CD14-positive monocyte (primary cell): ENCODE results near the gene POLR2F. TPM values are rescaled to one million over a fixed set of nuclear protein-coding genes. Genes with fewer than 3 reads are reported as not detected.

Experiments used
- DNase-seq, 3 donors: peaks; one replicate each; pipeline ENCODE4 v3.0.0-alpha.2; 2011 to 2022
- H2AFZ ChIP-seq: 2 replicates; pipeline ENCODE4 v1.6.0; 2012; ENCODE audit warnings: mild to moderate bottlenecking, low read depth, low read length, inconsistent platforms; ENCODE audit not compliant: insufficient read depth, poor library complexity, severe bottlenecking
- H3K27ac ChIP-seq, 2 donors: 1 replicate in 1 of 2; 2 replicates in 1 of 2; pipeline ENCODE4 v1.5.1; 2012 to 2013; ENCODE audit warnings: low read length in 2 of 2, control low read depth in 1 of 2, inconsistent platforms in 1 of 2, low read depth in 1 of 2, mild to moderate bottlenecking in 1 of 2
- H3K27me3 ChIP-seq, 2 donors: one replicate each; pipeline versions ENCODE4 v1.6.0 to v1.6.1; 2011 to 2013; ENCODE audit warnings: low read length in 2 of 2; ENCODE audit not compliant: control insufficient read depth in 2 of 2, insufficient read depth in 2 of 2
- H3K36me3 ChIP-seq, 2 donors: replicated peaks in 1 of 2; 1 replicate in 1 of 2; 2 replicates in 1 of 2; pipeline versions ENCODE4 v1.5.1 to v1.6.1; 2012 to 2013; ENCODE audit warnings: low read length in 2 of 2, control low read depth in 1 of 2, inconsistent platforms in 1 of 2, mild to moderate bottlenecking in 1 of 2; ENCODE audit not compliant: insufficient read depth in 2 of 2, control insufficient read depth in 1 of 2
- H3K4me1 ChIP-seq, 2 donors: 1 replicate in 1 of 2; 2 replicates in 1 of 2; pipeline versions ENCODE4 v1.5.1 to v1.6.1; 2012 to 2013; ENCODE audit warnings: low read length in 2 of 2, control low read depth in 1 of 2, inconsistent platforms in 1 of 2, mild to moderate bottlenecking in 1 of 2, moderate library complexity in 1 of 2; ENCODE audit not compliant: insufficient read depth in 2 of 2, control insufficient read depth in 1 of 2
- H3K4me2 ChIP-seq: replicated peaks from 2 replicates; pipeline ENCODE3; 2012; ENCODE audit warnings: low read length, moderate library complexity, mild to moderate bottlenecking; ENCODE audit not compliant: poor library complexity, severe bottlenecking; ENCODE audit errors: extremely low read depth
- H3K4me3 ChIP-seq, 3 experiments: fragments of 200-600 bp in 1 of 3; sonication (generic) in 1 of 3; replicated peaks in 1 of 3; 1 replicate in 2 of 3; 2 replicates in 1 of 3; pipeline ENCODE4 v1.5.1; 2011 to 2013; ENCODE audit warnings: low read length in 3 of 3, mild to moderate bottlenecking in 3 of 3, control low read depth in 2 of 3, low read depth in 2 of 3, inconsistent platforms in 1 of 3, moderate library complexity in 1 of 3
- H3K79me2 ChIP-seq: 2 replicates; pipeline ENCODE4 v1.6.0; 2012; ENCODE audit warnings: mild to moderate bottlenecking, control low read depth, inconsistent platforms, low read length, moderate library complexity; ENCODE audit not compliant: insufficient read depth
- H3K9ac ChIP-seq: 2 replicates; pipeline ENCODE4 v1.6.0; 2017; ENCODE audit warnings: low read length, mild to moderate bottlenecking; ENCODE audit not compliant: insufficient read depth, poor library complexity, severe bottlenecking
- H3K9me3 ChIP-seq, 2 donors: replicated peaks in 1 of 2; 1 replicate in 1 of 2; 2 replicates in 1 of 2; pipeline versions ENCODE4 v1.5.1 to v1.6.1; 2012 to 2013; ENCODE audit warnings: low read length in 2 of 2, control low read depth in 1 of 2; ENCODE audit not compliant: control insufficient read depth in 1 of 2, insufficient read depth in 1 of 2
- H4K20me1 ChIP-seq: 2 replicates; pipeline ENCODE4 v1.6.0; 2012; ENCODE audit warnings: mild to moderate bottlenecking, low read length, control low read depth, moderate library complexity; ENCODE audit not compliant: insufficient read depth
- H3K27ac Mint-ChIP-seq, 7 donors: one replicate each; pipeline ENCODE4 v1.8.0; 2020; ENCODE audit warnings: mild to moderate bottlenecking in 7 of 7, mixed read lengths in 7 of 7, moderate library complexity in 6 of 7, inconsistent platforms in 2 of 7
- H3K27me3 Mint-ChIP-seq, 3 donors: one replicate each; pipeline ENCODE4 v1.8.0; 2021 to 2022; ENCODE audit warnings: low read depth in 3 of 3, mild to moderate bottlenecking in 3 of 3, mixed read lengths in 3 of 3, moderate library complexity in 3 of 3, inconsistent platforms in 1 of 3
- H3K36me3 Mint-ChIP-seq, 2 donors: one replicate each; pipeline ENCODE4 v1.8.0; 2020; ENCODE audit warnings: mixed read lengths in 2 of 2, inconsistent platforms in 1 of 2, mild to moderate bottlenecking in 1 of 2
- H3K4me1 Mint-ChIP-seq: one replicate; pipeline ENCODE4 v1.8.0; 2020; ENCODE audit warnings: mild to moderate bottlenecking, mixed read lengths
- H3K4me3 Mint-ChIP-seq, 2 donors: one replicate each; pipeline ENCODE4 v1.8.0; 2020; ENCODE audit warnings: mild to moderate bottlenecking in 2 of 2, mixed read lengths in 2 of 2, moderate library complexity in 1 of 2
- H3K9me3 Mint-ChIP-seq, 7 donors: one replicate each; pipeline ENCODE4 v1.8.0; 2020 to 2022; ENCODE audit warnings: mixed read lengths in 7 of 7, mild to moderate bottlenecking in 6 of 7, moderate library complexity in 6 of 7, inconsistent platforms in 2 of 7
- CTCF ChIP-seq: fragments of 200-600 bp; IDR thresholded peaks from one replicate; pipeline ENCODE4 v1.8.0; 2022; ENCODE audit warnings: antibody characterized with exemption, mild to moderate bottlenecking
- WGBS: methylation state at CpG from one replicate; pipeline ENCODE4 v1.1.5; 2013; ENCODE audit warnings: missing lambda C conversion rate; ENCODE audit not compliant: insufficient coverage; 5-methylcytosine and 5-hydroxymethylcytosine counted together
- intact Hi-C, 2 donors: fragments of 100-400 bp; cut with micrococcal nuclease; formaldehyde crosslinking; loops; one replicate each; pipeline versions ENCODE4 v1.15.0 to v1.15.1; 2023
- polyA plus RNA-seq, 3 donors: library from polyadenylated mRNA; depleted of rRNA in 1 of 3; unstranded in 2 of 3; stranded (reverse) in 1 of 3; fragments of 300-500 nt in 2 of 3; fragments of >200 nt in 1 of 3; fragmentation: Illumina TruSeq in 2 of 3; gene quantifications; 1 replicate in 2 of 3; 2 replicates in 1 of 3; pipeline ENCODE4 v1.2.3, GENCODE V29; 2012 to 2021

The POLR2F gene
- polyA plus RNA-seq, 3 donors, result 45.4 to 182 (median 143) TPM

GRCh38 chr22:37990301-37990700 lies 36.8 kb downstream of the POLR2F start:
- Mint-ChIP-seq H3K4me1 (peaks cover 3% of the 10 kb centered on the region), H3K9me3 (no peaks in the 10 kb centered on the region), H3K27me3 (peaks cover 0 to 3% (median 2%) of the 10 kb centered on the region in 3 donors), H3K27ac (no peak overlapping the region), H3K36me3 (no peaks in the 10 kb centered on the region), H3K4me3 (no peak overlapping the region)
- Histone ChIP-seq H3K4me3 (no peak overlapping the region), H3K4me2 (no peak overlapping the region), H3K9ac (no peak overlapping the region), H3K4me1 (no peaks in the 10 kb centered on the region), H3K36me3 (no peaks in the 10 kb centered on the region), H3K9me3 (no peaks in the 10 kb centered on the region), H4K20me1 (no peaks in the 10 kb centered on the region), H3K27me3 (no peaks in the 10 kb centered on the region), H3K27ac (no peak overlapping the region), H3K79me2 (no peaks in the 10 kb centered on the region), H2AFZ (no peak overlapping the region)
- WGBS, result 98% methylated on average over 5 of the region's 5 CpGs
- DNase-seq, result no peak
- intact Hi-C loops, result no loop called here
- no peak for TF ChIP-seq CTCF

GRCh38 chr22:37990862-37991261 lies 37.4 kb downstream of the POLR2F start:
- H3K27ac ChIP-seq, result no peak overlapping the region
- H3K36me3 ChIP-seq, result no peaks in the 10 kb centered on the region
- no peak for TF ChIP-seq CTCF
- no peaks in the 10 kb centered on the region for H3K79me2 ChIP-seq
- no peaks in the 10 kb centered on the region for H3K9me3 ChIP-seq
- no peak overlapping the region for H3K9ac ChIP-seq
- H4K20me1 ChIP-seq, result no peaks in the 10 kb centered on the region
- Mint-ChIP-seq H3K9me3 (no peaks in the 10 kb centered on the region), H3K36me3 (no peaks in the 10 kb centered on the region), H3K27ac (no peak overlapping the region), H3K4me3 (no peak overlapping the region), H3K4me1 (peaks cover 3% of the 10 kb centered on the region), H3K27me3 (peaks cover 0 to 5% (median 2%) of the 10 kb centered on the region in 3 donors)
- 93% methylated on average over 2 of the region's 7 CpGs for WGBS
- H3K4me3 ChIP-seq, result no peak overlapping the region
- no peak overlapping the region for H3K4me2 ChIP-seq
- intact Hi-C loops, result no loop called here
- H3K27me3 ChIP-seq, result no peaks in the 10 kb centered on the region
- H2AFZ ChIP-seq, result no peak overlapping the region
- H3K4me1 ChIP-seq, result no peaks in the 10 kb centered on the region
- DNase-seq, result no peak
